ENCODE results near the gene TTC13. TPM values are rescaled to one million over a fixed set of nuclear protein-coding genes. Genes with fewer than 3 reads are reported as not detected.

TTC13 gene
- total RNA-seq, 2 donors from 2014 or later = 3.9 to 5.5 TPM

GRCh38 chr1:230925608-230926007 lies 53.1 kb downstream of the TTC13 start:
- TF ChIP-seq, protein P1, sequence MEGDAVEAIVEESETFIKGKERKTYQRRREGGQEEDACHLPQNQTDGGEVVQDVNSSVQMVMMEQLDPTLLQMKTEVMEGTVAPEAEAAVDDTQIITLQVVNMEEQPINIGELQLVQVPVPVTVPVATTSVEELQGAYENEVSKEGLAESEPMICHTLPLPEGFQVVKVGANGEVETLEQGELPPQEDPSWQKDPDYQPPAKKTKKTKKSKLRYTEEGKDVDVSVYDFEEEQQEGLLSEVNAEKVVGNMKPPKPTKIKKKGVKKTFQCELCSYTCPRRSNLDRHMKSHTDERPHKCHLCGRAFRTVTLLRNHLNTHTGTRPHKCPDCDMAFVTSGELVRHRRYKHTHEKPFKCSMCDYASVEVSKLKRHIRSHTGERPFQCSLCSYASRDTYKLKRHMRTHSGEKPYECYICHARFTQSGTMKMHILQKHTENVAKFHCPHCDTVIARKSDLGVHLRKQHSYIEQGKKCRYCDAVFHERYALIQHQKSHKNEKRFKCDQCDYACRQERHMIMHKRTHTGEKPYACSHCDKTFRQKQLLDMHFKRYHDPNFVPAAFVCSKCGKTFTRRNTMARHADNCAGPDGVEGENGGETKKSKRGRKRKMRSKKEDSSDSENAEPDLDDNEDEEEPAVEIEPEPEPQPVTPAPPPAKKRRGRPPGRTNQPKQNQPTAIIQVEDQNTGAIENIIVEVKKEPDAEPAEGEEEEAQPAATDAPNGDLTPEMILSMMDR (IDR thresholded peaks at IDR 0.05) = no peak
- no peak overlapping the region for H3K27ac ChIP-seq
- DNase-seq (ENCODE audit: low spot score) = no peak
- no peaks in the 10 kb centered on the region for H3K27me3 ChIP-seq
- peaks cover 38% of the 10 kb centered on the region for H3K36me3 ChIP-seq
- no peak overlapping the region for H3K4me3 ChIP-seq
- H3K9me3 ChIP-seq = no peaks in the 10 kb centered on the region
- no peaks in the 10 kb centered on the region for H3K4me1 ChIP-seq

DNA sequence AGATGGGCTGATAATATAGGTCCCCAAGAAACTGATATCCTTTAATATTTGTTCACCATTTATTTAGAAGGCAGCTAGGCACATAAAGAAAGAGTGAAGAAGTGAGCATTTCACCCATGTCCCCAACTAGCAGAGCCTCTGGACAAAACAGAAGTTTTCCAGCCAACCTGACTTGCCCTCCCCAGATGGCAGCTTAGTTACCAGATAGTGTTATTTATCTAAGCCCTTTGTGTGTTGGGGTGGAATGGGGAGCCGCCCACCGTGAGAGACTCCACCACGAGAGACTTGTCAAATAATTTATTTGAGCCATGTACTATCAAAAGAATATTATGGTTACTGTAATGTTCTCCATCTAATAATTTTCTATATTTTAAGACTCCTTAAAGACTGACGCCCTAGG lies 55.5 kb downstream of the TTC13 start:
- H3K4me1 ChIP-seq = no peaks in the 10 kb centered on the region
- H3K36me3 ChIP-seq = peaks cover 38% of the 10 kb centered on the region
- no peak for DNase-seq (ENCODE audit: low spot score)
- no peak overlapping the region for H3K4me3 ChIP-seq
- H3K27ac ChIP-seq = no peak overlapping the region
- TF ChIP-seq, protein P1 (IDR thresholded peaks at IDR 0.05) = no peak
- H3K27me3 ChIP-seq = no peaks in the 10 kb centered on the region
- H3K9me3 ChIP-seq = no peaks in the 10 kb centered on the region

- no peak for DNase-seq (ENCODE audit: low spot score)
- no peak overlapping the region for H3K4me3 ChIP-seq
- H3K27ac ChIP-seq = no peak overlapping the region
- peaks cover 33% of the 10 kb centered on the region for H3K36me3 ChIP-seq
- no peaks in the 10 kb centered on the region for H3K9me3 ChIP-seq
- TF ChIP-seq, protein P1 (IDR thresholded peaks at IDR 0.05) = no peak
- no peaks in the 10 kb centered on the region for H3K4me1 ChIP-seq
- H3K27me3 ChIP-seq = no peaks in the 10 kb centered on the region
Measured at GRCh38 chr1:230922620-230923019, 56.0 kb downstream of the TTC13 start.

GRCh38 chr1:230919207-230919606 lies 59.5 kb downstream of the TTC13 start:
- TF ChIP-seq, protein P1 (IDR thresholded peaks at IDR 0.05) = no peak
- no peaks in the 10 kb centered on the region for H3K27me3 ChIP-seq
- DNase-seq (ENCODE audit: low spot score) = no peak
- no peak overlapping the region for H3K27ac ChIP-seq
- H3K4me1 ChIP-seq = no peaks in the 10 kb centered on the region
- H3K36me3 ChIP-seq = peaks cover 22% of the 10 kb centered on the region
- H3K9me3 ChIP-seq = no peaks in the 10 kb centered on the region
- no peak overlapping the region for H3K4me3 ChIP-seq

DNA sequence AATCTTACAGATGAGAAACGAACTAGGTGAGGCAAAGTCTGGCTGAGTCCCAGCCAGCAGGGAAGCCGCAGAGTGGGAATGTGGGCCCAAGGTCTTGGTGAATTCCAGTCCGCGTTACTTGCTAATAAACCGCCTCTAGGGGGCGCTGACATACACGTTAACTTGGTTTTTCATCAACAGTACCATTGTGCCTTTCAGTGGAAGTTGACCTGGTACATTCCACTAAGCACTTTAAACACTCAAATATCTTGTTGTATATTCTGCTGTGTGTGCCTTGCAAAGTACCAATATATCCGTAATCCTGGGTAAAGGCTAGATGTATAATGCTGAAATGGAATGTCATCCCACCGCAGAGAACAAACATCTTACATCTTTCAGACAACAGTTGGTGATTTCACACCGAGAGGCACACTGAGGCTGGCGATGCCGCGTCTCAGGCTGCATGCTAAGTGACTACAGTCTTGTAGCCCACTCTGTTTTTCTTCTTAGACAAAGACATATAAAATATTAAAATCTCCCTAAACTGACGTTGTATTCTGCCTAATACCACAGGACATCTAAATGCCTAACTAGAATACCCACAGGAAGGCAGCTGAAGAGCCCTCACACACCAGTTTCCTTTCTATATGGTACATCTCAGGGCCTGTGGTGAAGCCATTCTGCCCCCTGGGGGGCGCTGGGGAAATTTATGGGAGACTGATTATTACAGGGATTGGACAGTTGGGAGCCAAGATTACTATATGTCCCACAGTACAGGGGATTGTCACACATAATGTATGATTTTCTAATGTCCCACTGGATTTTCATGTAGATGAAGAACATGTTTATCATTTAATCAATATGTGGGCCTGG lies 61.2 kb downstream of the TTC13 start:
- peaks cover 11% of the 10 kb centered on the region for H3K36me3 ChIP-seq
- H3K27ac ChIP-seq = no peak overlapping the region
- TF ChIP-seq, protein P1 (IDR thresholded peaks at IDR 0.05) = peak; percentile 33 to 63
- no peak overlapping the region for H3K4me3 ChIP-seq
- DNase-seq (ENCODE audit: low spot score) = no peak
- H3K27me3 ChIP-seq = no peaks in the 10 kb centered on the region
- no peaks in the 10 kb centered on the region for H3K9me3 ChIP-seq
- H3K4me1 ChIP-seq = no peaks in the 10 kb centered on the region
